Measurements from ENCODE around the gene AOC1. TPM values are rescaled to one million over a fixed set of nuclear protein-coding genes. Genes with fewer than 3 reads are reported as not detected.

AOC1 gene
- total and polyA plus RNA-seq, 2 of the 4 experiments (the other 2 are of a cell fraction): not detected

DNA sequence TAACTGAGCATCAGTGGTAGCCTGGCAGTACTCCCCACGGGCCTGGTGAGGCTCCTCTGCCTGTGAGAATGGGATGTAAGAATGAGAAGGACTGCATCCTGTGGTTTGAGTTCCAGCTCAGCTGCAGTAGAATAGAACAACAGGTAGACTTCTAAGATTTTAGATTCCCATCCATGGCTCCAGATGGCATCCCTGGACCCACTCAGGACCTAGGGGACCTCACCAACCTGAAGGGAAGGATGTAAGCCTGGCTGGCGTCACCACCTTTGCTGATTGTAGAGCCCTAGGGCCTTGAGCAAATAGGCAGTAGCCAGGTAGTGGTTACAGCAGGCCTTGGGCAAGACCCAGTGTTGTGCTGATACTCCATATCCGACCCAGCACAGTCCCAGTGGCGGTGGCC lies 9.6 kb upstream of the AOC1 start:
- Histone ChIP-seq H3K4me1 (ENCODE audit: control insufficient read depth, insufficient read depth, low read length) (peaks cover 4% of the 10 kb centered on the region; the same call in 1 of the 2 replicates), H2BK120ac (ENCODE audit: low read depth, low read length) (no peak overlapping the region), H3K4me2 (ENCODE audit: low read depth, low read length) (no peak overlapping the region), H3K9me1 (ENCODE audit: insufficient read depth, low read length) (no peaks in the 10 kb centered on the region), H2AK9ac (replicated peaks; ENCODE audit: low read depth, low read length, poor library complexity) (no peak overlapping the region), H3K4ac (ENCODE audit: low read depth, low read length) (no peak overlapping the region), H2AFZ (replicated peaks; ENCODE audit: low read length, poor library complexity) (no peak overlapping the region), H3K14ac (replicated peaks; ENCODE audit: low read depth, low read length) (no peak overlapping the region), H4K8ac (ENCODE audit: low read depth in 2 of 2, low read length in 2 of 2) (no peak overlapping the region), H3K18ac (ENCODE audit: low read depth, low read length) (no peak overlapping the region), H3K56ac (ENCODE audit: extremely low read depth, insufficient read depth, low read length) (no peak overlapping the region), H3K9me3 (ENCODE audit: control insufficient read depth, insufficient read depth, low read length) (no peaks in the 10 kb centered on the region), H4K5ac (ENCODE audit: low read depth, low read length) (no peak overlapping the region), H3K79me1 (ENCODE audit: low read depth in 1 of 2, low read length in 2 of 2) (no peaks in the 10 kb centered on the region), H3K36me3 (ENCODE audit: control insufficient read depth, insufficient read depth, low read length) (no peaks in the 10 kb centered on the region), H3K4me3 (ENCODE audit: insufficient read depth, low read depth, low read length) (no peak overlapping the region), H2AK5ac (ENCODE audit: low read depth, low read length) (no peak overlapping the region), H4K91ac (ENCODE audit: insufficient read depth, low read depth, low read length) (no peak overlapping the region), H4K20me1 (ENCODE audit: insufficient read depth, low read length) (no peaks in the 10 kb centered on the region), H3K9ac (ENCODE audit: low read depth, low read length) (no peak overlapping the region), H3K27ac (ENCODE audit: insufficient read depth, low read length) (no peak overlapping the region), H3K23ac (ENCODE audit: low read depth, low read length) (no peak overlapping the region), H2BK15ac (ENCODE audit: low read depth, low read length) (no peak overlapping the region), H2BK5ac (ENCODE audit: low read depth, low read length, poor library complexity, severe bottlenecking) (no peak overlapping the region), H3K27me3 (ENCODE audit: control insufficient read depth, insufficient read depth, low read length) (no peaks in the 10 kb centered on the region), H2BK20ac (ENCODE audit: low read depth, low read length) (no peak overlapping the region)
- ATAC-seq (ENCODE audit: low read depth) (no peak), DNase-seq (no peak)
- CTCF ChIA-PET: no interaction called here
- dilution Hi-C loops (cut with HindIII; ENCODE audit: low sequenced_read_pairs, unreplicated experiment) (no loop called here), in situ Hi-C loops (cut with MboI; ENCODE audit: low sequenced_read_pairs) (no loop called here), intact Hi-C loops (cut with micrococcal nuclease) (loop anchor here (2.0 kb wide), 1 partner anchor 22 kb away; no protein-coding TSS in a partner anchor)
- POLR2A ChIA-PET (ENCODE audit: unreplicated experiment): no interaction called here
- BruUV-seq (replicated peaks): no TSS peak
- TF ChIP-seq RCOR1 (IDR thresholded peaks at IDR 0.05; ENCODE audit: insufficient replicate concordance, low read length) (no peak), MAZ (IDR thresholded peaks at IDR 0.05; ENCODE audit: borderline replicate concordance, low read depth, low read length) (no peak), CEBPB (IDR thresholded peaks at IDR 0.05; ENCODE audit: low read depth, low read length) (no peak), BHLHE40 (IDR thresholded peaks at IDR 0.05; ENCODE audit: low read depth, low read length) (no peak), MXI1 (IDR thresholded peaks at IDR 0.05; ENCODE audit: borderline replicate concordance, low read depth, low read length) (no peak), RAD21 (IDR thresholded peaks at IDR 0.05; ENCODE audit: low read length) (no peak), RFX5 (IDR thresholded peaks at IDR 0.05; ENCODE audit: low read depth, low read length) (no peak), MAFK (IDR thresholded peaks at IDR 0.05; ENCODE audit: low read depth, low read length) (no peak), CHD1 (IDR thresholded peaks at IDR 0.05; ENCODE audit: low read depth, low read length) (no peak), SMC3 (IDR thresholded peaks at IDR 0.05; ENCODE audit: low read depth, low read length) (no peak), POLR2A (IDR thresholded peaks at IDR 0.05; ENCODE audit: low read depth, low read length) (no peak), FOS (IDR thresholded peaks at IDR 0.05; ENCODE audit: low read depth, low read length) (no peak)
- TF ChIP-seq, protein P1, sequence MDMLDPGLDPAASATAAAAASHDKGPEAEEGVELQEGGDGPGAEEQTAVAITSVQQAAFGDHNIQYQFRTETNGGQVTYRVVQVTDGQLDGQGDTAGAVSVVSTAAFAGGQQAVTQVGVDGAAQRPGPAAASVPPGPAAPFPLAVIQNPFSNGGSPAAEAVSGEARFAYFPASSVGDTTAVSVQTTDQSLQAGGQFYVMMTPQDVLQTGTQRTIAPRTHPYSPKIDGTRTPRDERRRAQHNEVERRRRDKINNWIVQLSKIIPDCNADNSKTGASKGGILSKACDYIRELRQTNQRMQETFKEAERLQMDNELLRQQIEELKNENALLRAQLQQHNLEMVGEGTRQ (IDR thresholded peaks at IDR 0.05; ENCODE audit: low read depth, low read length): no peak
- TF ChIP-seq, protein P2, sequence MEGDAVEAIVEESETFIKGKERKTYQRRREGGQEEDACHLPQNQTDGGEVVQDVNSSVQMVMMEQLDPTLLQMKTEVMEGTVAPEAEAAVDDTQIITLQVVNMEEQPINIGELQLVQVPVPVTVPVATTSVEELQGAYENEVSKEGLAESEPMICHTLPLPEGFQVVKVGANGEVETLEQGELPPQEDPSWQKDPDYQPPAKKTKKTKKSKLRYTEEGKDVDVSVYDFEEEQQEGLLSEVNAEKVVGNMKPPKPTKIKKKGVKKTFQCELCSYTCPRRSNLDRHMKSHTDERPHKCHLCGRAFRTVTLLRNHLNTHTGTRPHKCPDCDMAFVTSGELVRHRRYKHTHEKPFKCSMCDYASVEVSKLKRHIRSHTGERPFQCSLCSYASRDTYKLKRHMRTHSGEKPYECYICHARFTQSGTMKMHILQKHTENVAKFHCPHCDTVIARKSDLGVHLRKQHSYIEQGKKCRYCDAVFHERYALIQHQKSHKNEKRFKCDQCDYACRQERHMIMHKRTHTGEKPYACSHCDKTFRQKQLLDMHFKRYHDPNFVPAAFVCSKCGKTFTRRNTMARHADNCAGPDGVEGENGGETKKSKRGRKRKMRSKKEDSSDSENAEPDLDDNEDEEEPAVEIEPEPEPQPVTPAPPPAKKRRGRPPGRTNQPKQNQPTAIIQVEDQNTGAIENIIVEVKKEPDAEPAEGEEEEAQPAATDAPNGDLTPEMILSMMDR (conservative IDR thresholded peaks at IDR 0.05; ENCODE audit: low read depth, low read length): no peak
- TF ChIP-seq, protein P3, sequence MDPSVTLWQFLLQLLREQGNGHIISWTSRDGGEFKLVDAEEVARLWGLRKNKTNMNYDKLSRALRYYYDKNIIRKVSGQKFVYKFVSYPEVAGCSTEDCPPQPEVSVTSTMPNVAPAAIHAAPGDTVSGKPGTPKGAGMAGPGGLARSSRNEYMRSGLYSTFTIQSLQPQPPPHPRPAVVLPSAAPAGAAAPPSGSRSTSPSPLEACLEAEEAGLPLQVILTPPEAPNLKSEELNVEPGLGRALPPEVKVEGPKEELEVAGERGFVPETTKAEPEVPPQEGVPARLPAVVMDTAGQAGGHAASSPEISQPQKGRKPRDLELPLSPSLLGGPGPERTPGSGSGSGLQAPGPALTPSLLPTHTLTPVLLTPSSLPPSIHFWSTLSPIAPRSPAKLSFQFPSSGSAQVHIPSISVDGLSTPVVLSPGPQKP (IDR thresholded peaks at IDR 0.05; ENCODE audit: borderline replicate concordance, low read depth, low read length): no peak
- 100% methylated on average over 1 of the region's 4 CpGs; no CpG with 5 or more reads in 1 of the 2 experiments for WGBS, 2 experiments (ENCODE audit: extremely low coverage in 2 of 2, insufficient read length in 1 of 2)
